ENCODE data around the gene PACS1. TPM values are rescaled to one million over a fixed set of nuclear protein-coding genes. Genes with fewer than 3 reads are reported as not detected.

Gene PACS1
- total RNA-seq, 1 experiment from 2014 or later = 41.1 TPM

DNA sequence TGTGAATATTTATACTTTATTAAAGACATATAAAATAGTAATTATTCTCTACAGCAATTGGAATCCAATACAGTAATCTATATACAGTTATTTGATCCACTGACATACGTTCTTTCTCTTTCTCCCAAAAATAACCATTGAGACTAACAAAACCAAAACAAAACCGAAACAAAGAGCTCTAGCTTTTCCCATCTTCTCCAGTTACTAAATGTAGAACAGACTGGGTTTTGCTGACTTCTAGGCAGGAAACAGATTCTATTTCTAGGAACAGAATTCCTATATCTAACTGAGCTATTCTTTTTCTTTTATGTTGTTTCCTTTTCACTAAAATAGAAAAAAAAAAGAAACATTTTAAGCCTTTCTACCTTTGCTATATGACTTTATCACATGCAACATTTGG lies 80.1 kb downstream of the PACS1 start:
- no peak for ATAC-seq
- H3K79me2 ChIP-seq (ENCODE audit: insufficient read depth, low read length) = no peaks in the 10 kb centered on the region
- H3K4me1 ChIP-seq (ENCODE audit: control insufficient read depth in 1 of 2, insufficient read depth in 2 of 2, low read length in 2 of 2) = no peaks in the 10 kb centered on the region
- ChIA-PET POLR2A (no interaction called here), CTCF (no interaction called here), RAD21 (ENCODE audit: low non-redundant PET in 1 of 2, low total read pairs in 2 of 2, uncharacterized antibody in 2 of 2, unreplicated experiment in 2 of 2) (no interaction called here)
- no TSS peak for BruUV-seq (replicated peaks)
- no peak overlapping the region for H3K4me2 ChIP-seq (ENCODE audit: low read length)
- H3K9me2 ChIP-seq (ENCODE audit: insufficient read depth) = no peaks in the 10 kb centered on the region
- H3K27me3 ChIP-seq (ENCODE audit: insufficient read depth, low read length) = no peaks in the 10 kb centered on the region
- no peaks in the 10 kb centered on the region for H3K36me3 ChIP-seq (ENCODE audit: control insufficient read depth in 1 of 2, insufficient read depth in 2 of 2, low read length in 2 of 2)
- no peak for DNase-seq (ENCODE audit: low read depth, low spot score)
- H3K9ac ChIP-seq (ENCODE audit: low read length) = no peak overlapping the region
- H4K20me1 ChIP-seq (ENCODE audit: insufficient read depth) = no peaks in the 10 kb centered on the region
- no peak for TF ChIP-seq CBX3 (IDR thresholded peaks at IDR 0.05; ENCODE audit: low read depth)
- TF ChIP-seq EZH2 (IDR thresholded peaks at IDR 0.05) = no peak
- H3K9me3 ChIP-seq (ENCODE audit: control insufficient read depth in 1 of 2, insufficient read depth in 1 of 2, low read depth in 1 of 2, low read length in 2 of 2) = peaks cover 0 to 3% of the 10 kb centered on the region in 2 experiments; a peak in 1 of 4 replicates
- H3K4me3 ChIP-seq (replicated peaks in 1 of 2; ENCODE audit: low read depth in 1 of 2, low read length in 2 of 2) = no peak overlapping the region
- H3K27ac ChIP-seq (ENCODE audit: low read depth, low read length) = no peak overlapping the region
- intact Hi-C loops (cut with micrococcal nuclease) = no loop called here
- H2AFZ ChIP-seq (ENCODE audit: low read depth, low read length, poor library complexity, severe bottlenecking) = no peak overlapping the region

DNA sequence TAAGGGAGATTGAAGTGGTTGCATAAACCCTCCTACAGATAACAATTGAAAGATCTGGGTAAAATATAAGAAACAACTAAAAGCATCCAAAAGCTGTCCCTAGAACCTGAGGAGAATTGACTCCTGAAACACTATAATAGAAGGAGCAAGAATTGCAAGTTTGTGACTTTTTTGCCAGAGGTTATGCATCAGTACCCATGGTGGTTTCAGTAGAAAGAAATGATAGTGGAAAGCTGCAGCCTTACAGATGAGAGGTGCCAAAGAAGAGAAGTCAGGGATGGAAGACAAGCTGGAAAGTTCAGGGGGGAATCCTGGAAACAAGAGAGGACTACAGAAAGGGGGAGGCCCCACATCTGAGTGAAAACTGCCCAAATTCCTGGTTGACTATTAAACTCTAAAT lies 80.7 kb downstream of the PACS1 start:
- Histone ChIP-seq H3K27me3 (ENCODE audit: insufficient read depth, low read length) (no peaks in the 10 kb centered on the region), H3K4me1 (ENCODE audit: control insufficient read depth in 1 of 2, insufficient read depth in 2 of 2, low read length in 2 of 2) (no peaks in the 10 kb centered on the region), H3K9me3 (ENCODE audit: control insufficient read depth in 1 of 2, insufficient read depth in 1 of 2, low read depth in 1 of 2, low read length in 2 of 2) (0 out of 4 replicates have a peak, but pooled peaks cover 0 to 3% of the 10 kb centered on the region in 2 experiments), H3K9me2 (ENCODE audit: insufficient read depth) (no peaks in the 10 kb centered on the region), H3K79me2 (ENCODE audit: insufficient read depth, low read length) (no peaks in the 10 kb centered on the region), H3K36me3 (ENCODE audit: control insufficient read depth in 1 of 2, insufficient read depth in 2 of 2, low read length in 2 of 2) (no peaks in the 10 kb centered on the region), H3K4me2 (ENCODE audit: low read length) (no peak overlapping the region), H2AFZ (ENCODE audit: low read depth, low read length, poor library complexity, severe bottlenecking) (no peak overlapping the region), H4K20me1 (ENCODE audit: insufficient read depth) (no peaks in the 10 kb centered on the region), H3K4me3 (replicated peaks in 1 of 2; ENCODE audit: low read depth in 1 of 2, low read length in 2 of 2) (no peak overlapping the region), H3K27ac (ENCODE audit: low read depth, low read length) (no peak overlapping the region), H3K9ac (ENCODE audit: low read length) (no peak overlapping the region)
- CTCF ChIA-PET = no interaction called here
- POLR2A ChIA-PET = no interaction called here
- RAD21 ChIA-PET (ENCODE audit: low non-redundant PET in 1 of 2, low total read pairs in 2 of 2, uncharacterized antibody in 2 of 2, unreplicated experiment in 2 of 2) = no interaction called here
- ATAC-seq (no peak), DNase-seq (ENCODE audit: low read depth, low spot score) (no peak)
- no TSS peak for BruUV-seq (replicated peaks)
- intact Hi-C loops (cut with micrococcal nuclease) = no loop called here
- TF ChIP-seq, protein P1, sequence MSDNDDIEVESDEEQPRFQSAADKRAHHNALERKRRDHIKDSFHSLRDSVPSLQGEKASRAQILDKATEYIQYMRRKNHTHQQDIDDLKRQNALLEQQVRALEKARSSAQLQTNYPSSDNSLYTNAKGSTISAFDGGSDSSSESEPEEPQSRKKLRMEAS (IDR thresholded peaks at IDR 0.05) = no peak
- TF ChIP-seq, protein P2, sequence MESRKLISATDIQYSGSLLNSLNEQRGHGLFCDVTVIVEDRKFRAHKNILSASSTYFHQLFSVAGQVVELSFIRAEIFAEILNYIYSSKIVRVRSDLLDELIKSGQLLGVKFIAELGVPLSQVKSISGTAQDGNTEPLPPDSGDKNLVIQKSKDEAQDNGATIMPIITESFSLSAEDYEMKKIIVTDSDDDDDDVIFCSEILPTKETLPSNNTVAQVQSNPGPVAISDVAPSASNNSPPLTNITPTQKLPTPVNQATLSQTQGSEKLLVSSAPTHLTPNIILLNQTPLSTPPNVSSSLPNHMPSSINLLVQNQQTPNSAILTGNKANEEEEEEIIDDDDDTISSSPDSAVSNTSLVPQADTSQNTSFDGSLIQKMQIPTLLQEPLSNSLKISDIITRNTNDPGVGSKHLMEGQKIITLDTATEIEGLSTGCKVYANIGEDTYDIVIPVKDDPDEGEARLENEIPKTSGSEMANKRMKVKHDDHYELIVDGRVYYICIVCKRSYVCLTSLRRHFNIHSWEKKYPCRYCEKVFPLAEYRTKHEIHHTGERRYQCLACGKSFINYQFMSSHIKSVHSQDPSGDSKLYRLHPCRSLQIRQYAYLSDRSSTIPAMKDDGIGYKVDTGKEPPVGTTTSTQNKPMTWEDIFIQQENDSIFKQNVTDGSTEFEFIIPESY (IDR thresholded peaks at IDR 0.05; ENCODE audit: extremely low read depth, insufficient replicate concordance, low read length) = no peak
- TF ChIP-seq CBX3 (IDR thresholded peaks at IDR 0.05; ENCODE audit: low read depth) = no peak

Data from HCT116 (cell line).